PC-9 (cell line): Measurements from ENCODE around the gene NTM.

Experiments
- CTCF ChIP-seq: fragments of 200-600 bp; sonication (generic); conservative IDR thresholded peaks from 2 replicates; pipeline ENCODE4 v1.6.1; 2017; ENCODE audit warnings: mixed run types, antibody characterized with exemption, mild to moderate bottlenecking, moderate library complexity
- EZH2 ChIP-seq: fragments of 200-600 bp; sonication (generic); IDR thresholded peaks from 2 replicates; pipeline ENCODE4 v1.8.0; 2017; ENCODE audit warnings: antibody characterized with exemption, low read depth

GRCh38 chr11:131486100-131486499 lies 115.7 kb downstream of the NTM start:
- TF ChIP-seq EZH2, result no peak
- no peak for TF ChIP-seq CTCF
